RWPE1 (cell line): ENCODE data around the gene ROR2.

ENCODE experiments used
- CTCF ChIA-PET: fragments of 350-600 bp; sonication (Branson Sonifier 250); formaldehyde crosslinking; extraction: SDS; loops from one replicate; lab custom pipeline; 2021; lab: Yijun Ruan, JAX
- POLR2A ChIA-PET: fragments of 400-600 bp; formaldehyde crosslinking; extraction: SDS; loops from one replicate; lab custom pipeline; 2020; ENCODE audit warnings: antibody characterized with exemption; ENCODE audit not compliant: low non-redundant PET; lab: Yijun Ruan, JAX
- DNase-seq: peaks from one replicate; pipeline ENCODE4 v3.0.0; 2012; ENCODE audit warnings: low spot score
- H3K27ac ChIP-seq: fragments of 450-650 bp; 2 replicates; pipeline ENCODE4 v1.5.1; 2017
- TF ChIP-seq, protein P1 (sequence below): fragments of 450-650 bp; conservative IDR thresholded peaks from 2 replicates; pipeline ENCODE4 v1.5.1; 2017; ENCODE audit warnings: low read depth, mild to moderate bottlenecking

Gene ROR2

DNA sequence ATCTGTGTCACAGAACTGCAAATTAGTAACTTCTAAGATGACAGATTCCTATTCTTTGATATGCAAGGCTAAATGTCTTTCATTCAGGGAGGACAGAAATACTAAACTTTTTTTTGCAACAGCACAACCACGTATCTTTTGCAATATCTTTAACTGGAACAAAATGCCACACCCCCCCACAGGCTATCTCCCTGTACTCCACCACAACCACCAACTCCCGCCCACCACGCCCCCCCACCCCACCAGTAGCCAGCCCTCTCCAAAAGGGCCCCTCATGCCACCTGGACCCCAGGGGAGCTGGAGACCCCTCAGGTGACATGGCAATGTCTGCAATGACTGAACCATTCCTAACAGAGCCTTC is 131.8 kb downstream of the ROR2 start:
- CTCF ChIA-PET: no interaction called here
- DNase-seq: no peak
- no peak overlapping the region for H3K27ac ChIP-seq
- TF ChIP-seq, protein P1, sequence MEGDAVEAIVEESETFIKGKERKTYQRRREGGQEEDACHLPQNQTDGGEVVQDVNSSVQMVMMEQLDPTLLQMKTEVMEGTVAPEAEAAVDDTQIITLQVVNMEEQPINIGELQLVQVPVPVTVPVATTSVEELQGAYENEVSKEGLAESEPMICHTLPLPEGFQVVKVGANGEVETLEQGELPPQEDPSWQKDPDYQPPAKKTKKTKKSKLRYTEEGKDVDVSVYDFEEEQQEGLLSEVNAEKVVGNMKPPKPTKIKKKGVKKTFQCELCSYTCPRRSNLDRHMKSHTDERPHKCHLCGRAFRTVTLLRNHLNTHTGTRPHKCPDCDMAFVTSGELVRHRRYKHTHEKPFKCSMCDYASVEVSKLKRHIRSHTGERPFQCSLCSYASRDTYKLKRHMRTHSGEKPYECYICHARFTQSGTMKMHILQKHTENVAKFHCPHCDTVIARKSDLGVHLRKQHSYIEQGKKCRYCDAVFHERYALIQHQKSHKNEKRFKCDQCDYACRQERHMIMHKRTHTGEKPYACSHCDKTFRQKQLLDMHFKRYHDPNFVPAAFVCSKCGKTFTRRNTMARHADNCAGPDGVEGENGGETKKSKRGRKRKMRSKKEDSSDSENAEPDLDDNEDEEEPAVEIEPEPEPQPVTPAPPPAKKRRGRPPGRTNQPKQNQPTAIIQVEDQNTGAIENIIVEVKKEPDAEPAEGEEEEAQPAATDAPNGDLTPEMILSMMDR: no peak
- POLR2A ChIA-PET: no interaction called here

DNA sequence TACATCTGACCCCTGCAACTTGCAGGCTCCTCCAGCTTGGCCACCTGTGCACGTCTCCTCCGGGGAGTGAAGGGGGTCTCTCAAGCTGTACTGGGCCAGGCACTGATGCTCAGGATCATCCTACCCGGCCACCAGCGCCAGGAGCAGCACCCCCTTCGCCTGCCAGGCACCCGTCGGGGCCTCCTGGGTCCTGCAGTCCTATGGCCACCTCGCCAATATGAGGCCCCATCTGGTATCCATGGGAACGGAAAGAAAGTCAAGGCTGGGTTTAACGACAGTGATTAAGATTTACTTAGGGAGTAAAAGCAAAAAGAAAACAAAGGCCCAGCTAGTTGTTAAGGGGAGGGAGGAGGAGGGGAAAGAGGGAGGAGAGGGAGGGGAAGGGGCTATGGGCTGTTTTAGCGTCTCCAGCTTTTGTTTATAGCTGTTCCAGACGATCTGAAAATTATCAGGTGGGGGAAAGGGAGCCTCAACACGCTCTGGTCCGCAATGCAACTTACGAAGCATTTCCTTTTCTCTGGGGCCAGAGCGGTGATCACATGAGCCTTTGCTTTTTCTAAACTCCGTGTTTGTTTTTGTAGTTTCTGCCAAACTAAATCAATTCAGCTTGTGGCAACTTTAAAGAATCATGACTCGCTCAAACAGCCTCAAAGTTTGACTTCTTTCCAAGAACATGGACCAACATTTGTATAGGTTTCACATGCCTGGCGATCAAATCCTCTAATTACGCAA is 132.4 kb downstream of the ROR2 start:
- ChIA-PET CTCF (no interaction called here), POLR2A (no interaction called here)
- no peak for DNase-seq
- no peak overlapping the region for H3K27ac ChIP-seq
- TF ChIP-seq, protein P1: no peak

DNA sequence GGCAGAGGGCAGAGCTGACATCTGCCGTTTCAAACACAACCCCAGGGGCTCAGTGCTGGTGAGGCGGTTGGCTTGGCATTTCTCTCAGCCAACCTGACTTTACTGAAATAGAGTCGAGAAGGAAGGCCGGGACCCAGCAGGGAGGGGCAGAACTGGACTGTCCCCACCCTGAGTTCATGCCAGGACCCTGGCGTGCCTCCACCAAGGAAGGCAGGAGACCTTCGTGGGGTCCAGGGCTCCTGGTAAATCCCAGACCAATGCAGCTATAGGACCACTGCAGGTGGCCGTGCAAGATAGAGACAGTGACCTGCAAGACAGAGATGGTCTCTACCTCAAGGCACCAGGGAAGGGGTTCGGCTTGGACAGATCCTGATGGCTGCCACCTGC is 132.9 kb downstream of the ROR2 start:
- CTCF ChIA-PET: interaction anchor here (0.7 kb wide), 1 partner anchor 12 kb away, joined by 3 read pairs; no protein-coding TSS in a partner anchor
- DNase-seq: no peak
- TF ChIP-seq, protein P1: no peak
- no peak overlapping the region for H3K27ac ChIP-seq
- POLR2A ChIA-PET: no interaction called here

DNA sequence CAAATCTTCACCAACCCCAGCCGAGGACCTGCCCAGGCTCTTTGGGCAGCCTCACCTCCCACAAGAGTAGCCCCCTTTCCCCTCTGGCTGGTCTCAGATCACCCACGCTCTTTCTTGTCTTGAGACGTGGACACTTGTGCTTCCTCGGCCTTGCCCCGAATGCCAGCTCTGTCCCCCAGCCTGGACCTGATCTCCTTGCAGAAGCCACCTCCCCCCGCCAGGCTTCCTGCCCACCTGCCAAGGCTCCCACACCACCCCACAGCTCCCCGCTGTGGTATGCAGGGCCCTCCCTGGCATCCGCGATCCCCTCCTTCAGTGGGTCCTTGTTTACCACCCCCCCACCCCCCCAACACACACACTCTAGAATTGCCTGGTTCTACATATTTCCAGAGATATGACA is 133.7 kb downstream of the ROR2 start:
- TF ChIP-seq, protein P1: no peak
- DNase-seq: no peak
- ChIA-PET CTCF (interaction anchor here (0.6 kb wide), 1 partner anchor 483 kb away, joined by 3 read pairs; no protein-coding TSS in a partner anchor), POLR2A (no interaction called here)
- no peak overlapping the region for H3K27ac ChIP-seq

DNA sequence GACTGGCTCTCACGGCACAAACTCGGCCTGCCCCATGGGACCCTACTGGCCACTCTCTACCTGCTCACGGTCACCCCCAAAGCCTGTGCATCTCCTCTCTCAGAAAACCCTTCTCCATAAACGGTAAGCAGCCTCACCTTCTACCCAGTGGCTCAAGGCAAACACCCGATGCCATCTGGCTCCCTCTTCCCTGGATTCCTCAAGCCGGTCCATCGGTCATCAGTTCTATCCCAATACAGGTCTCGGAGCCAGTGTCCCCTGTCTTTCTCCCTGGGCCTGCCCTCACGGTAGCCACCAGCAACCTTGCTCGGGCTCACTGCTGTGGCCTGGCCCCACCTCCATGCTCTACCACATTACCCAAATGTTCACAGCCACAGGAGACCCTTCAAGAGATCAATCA is 134.1 kb downstream of the ROR2 start:
- no peak overlapping the region for H3K27ac ChIP-seq
- CTCF ChIA-PET: no interaction called here
- TF ChIP-seq, protein P1: no peak
- DNase-seq: no peak
- POLR2A ChIA-PET: no interaction called here

DNA sequence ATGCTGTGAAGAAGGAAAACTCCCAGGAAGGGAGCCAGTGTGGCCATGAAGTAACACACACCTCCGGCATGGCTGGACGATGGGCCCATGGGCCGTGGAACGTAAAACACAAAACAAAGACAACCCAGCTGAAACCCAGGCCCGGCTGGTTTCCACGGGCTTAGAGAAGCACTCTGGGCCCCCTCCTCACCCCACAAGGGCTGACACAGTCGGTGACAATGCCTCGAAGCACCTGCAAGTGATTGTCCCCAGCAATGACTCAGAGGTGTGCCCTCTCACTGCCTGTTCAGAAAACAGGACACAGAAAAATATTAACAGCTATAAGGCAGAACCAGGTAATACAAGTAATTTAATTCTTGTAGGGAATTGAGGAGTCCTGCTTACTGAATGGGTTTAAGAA is 135.3 kb downstream of the ROR2 start:
- ChIA-PET POLR2A (no interaction called here), CTCF (interaction anchor here (0.7 kb wide), 1 partner anchor 50 kb away, joined by 5 read pairs; no protein-coding TSS in a partner anchor)
- no peak for DNase-seq
- TF ChIP-seq, protein P1: no peak
- H3K27ac ChIP-seq: no peak overlapping the region
